B cell (primary cell): ENCODE measurements around the gene NLRP5.

Experiments
- EZH2 ChIP-seq: IDR thresholded peaks from 2 replicates; pipeline ENCODE4 v1.6.1; 2012; ENCODE audit warnings: borderline replicate concordance, low read depth, mild to moderate bottlenecking, moderate library complexity, low read length; ENCODE audit not compliant: insufficient read depth, poor library complexity, severe bottlenecking
- TF ChIP-seq, protein P1 (sequence below): fragments of 200-600 bp; IDR thresholded peaks from one replicate; pipeline ENCODE4 v1.8.0; 2022; ENCODE audit warnings: antibody characterized with exemption, mild to moderate bottlenecking

DNA sequence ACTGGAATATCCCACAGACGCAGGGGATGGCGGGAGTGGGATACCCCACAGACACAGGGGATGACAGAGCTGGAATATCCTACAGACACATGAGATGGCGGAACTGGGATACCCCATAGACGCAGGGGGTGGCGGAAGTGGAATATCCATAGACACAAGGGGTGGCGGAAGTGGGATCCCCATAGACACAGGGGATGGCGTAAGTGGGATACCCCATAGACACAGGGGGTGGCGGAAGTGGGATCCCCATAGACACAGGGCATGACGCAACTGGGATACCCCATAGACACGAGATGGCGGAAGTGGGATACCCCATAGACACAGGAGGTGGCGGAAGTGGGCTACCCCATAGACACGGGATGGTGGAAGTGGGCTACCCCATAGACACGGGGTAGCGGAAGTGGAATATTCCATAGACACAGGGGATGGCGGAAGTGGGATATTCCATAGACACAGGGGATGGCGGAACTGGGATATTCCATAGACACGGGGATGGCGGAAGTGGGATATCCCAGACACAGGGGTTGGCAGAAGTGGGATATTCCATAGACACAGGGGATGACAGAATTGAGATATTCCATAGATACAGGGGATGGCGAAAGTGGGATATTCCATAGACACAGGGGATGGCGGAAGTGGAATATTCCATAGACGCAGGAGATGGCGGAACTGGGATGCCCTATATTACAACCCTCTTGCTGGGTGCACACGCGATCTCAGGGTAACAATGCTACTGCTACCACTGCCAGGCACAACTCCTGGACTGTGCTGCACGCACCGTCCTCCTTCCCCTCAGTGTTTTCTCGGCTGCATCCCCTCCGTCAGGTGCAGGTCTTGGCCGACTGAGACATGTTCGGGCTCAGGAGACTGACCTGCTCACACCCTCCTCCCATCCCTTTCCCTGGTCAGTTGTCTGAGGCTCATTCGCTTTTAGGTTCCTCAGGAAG, 106.4 kb downstream of the NLRP5 start:
- TF ChIP-seq, protein P1, sequence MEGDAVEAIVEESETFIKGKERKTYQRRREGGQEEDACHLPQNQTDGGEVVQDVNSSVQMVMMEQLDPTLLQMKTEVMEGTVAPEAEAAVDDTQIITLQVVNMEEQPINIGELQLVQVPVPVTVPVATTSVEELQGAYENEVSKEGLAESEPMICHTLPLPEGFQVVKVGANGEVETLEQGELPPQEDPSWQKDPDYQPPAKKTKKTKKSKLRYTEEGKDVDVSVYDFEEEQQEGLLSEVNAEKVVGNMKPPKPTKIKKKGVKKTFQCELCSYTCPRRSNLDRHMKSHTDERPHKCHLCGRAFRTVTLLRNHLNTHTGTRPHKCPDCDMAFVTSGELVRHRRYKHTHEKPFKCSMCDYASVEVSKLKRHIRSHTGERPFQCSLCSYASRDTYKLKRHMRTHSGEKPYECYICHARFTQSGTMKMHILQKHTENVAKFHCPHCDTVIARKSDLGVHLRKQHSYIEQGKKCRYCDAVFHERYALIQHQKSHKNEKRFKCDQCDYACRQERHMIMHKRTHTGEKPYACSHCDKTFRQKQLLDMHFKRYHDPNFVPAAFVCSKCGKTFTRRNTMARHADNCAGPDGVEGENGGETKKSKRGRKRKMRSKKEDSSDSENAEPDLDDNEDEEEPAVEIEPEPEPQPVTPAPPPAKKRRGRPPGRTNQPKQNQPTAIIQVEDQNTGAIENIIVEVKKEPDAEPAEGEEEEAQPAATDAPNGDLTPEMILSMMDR, result no peak
- no peak for TF ChIP-seq EZH2
